K562 (cell line): ENCODE measurements around the gene IFI27L1. TPM values are rescaled to one million over a fixed set of nuclear protein-coding genes. Genes with fewer than 3 reads are reported as not detected.

Experiments used
- ATAC-seq: fragments of 200-7000 bp; cut with Tn5 transposase; 3 replicates; pipeline ENCODE4 v1.9.1; 2020; ENCODE audit warnings: moderate library complexity
- BruUV-seq: library from RNA; stranded (reverse); fragments of 400-500 nt; replicated peaks from 2 replicates; lab custom pipeline; 2021; lab: Mats Ljungman, UMichigan
- CTCF ChIA-PET: fragments of 300-600 bp; formaldehyde crosslinking; extraction: SDS; loops from one replicate; lab custom pipeline; 2021; ENCODE audit warnings: low intra/inter-chr PET ratio; lab: Yijun Ruan, JAX
- POLR2A ChIA-PET: fragments of 300-600, 350-650 bp; sonication (Branson Sonifier 250); formaldehyde crosslinking; extraction: SDS; loops from one replicate; lab custom pipeline; 2021; ENCODE audit warnings: antibody characterized with exemption, inconsistent platforms; lab: Yijun Ruan, JAX
- DNase-seq, 4 experiments: peaks; one replicate each; pipeline versions ENCODE4 v3.0.0 to v3.0.0-alpha.2; 2011 to 2018; ENCODE audit warnings: low spot score in 3 of 4, mixed read lengths in 3 of 4; ENCODE audit errors: extremely low read depth in 1 of 4
- FAIRE-seq: peaks from 2 replicates; lab custom pipeline; 2011; peaks lifted over from hg19 to GRCh38; lab: Jason Lieb, UNC
- H2AFZ ChIP-seq: 2 replicates; pipeline ENCODE4 v1.6.0; 2011; ENCODE audit warnings: low read depth, low read length, control low read depth, inconsistent platforms
- H3K27ac ChIP-seq: fragments of 200-600 bp; 3 replicates; pipeline ENCODE4 v1.8.0; 2011; ENCODE audit warnings: low read depth, mild to moderate bottlenecking, control low read depth, inconsistent platforms, low read length, moderate library complexity, mixed read lengths; ENCODE audit errors: extremely low read depth
- H3K27me3 ChIP-seq, 2 experiments: fragments of 300-600 bp in 1 of 2; 2 replicates in 1 of 2; 3 replicates in 1 of 2; pipeline versions ENCODE4 v1.6.0 to v1.8.0; 2011; ENCODE audit warnings: inconsistent platforms in 2 of 2, low read length in 2 of 2, mild to moderate bottlenecking in 1 of 2, mixed read lengths in 1 of 2, moderate library complexity in 1 of 2; ENCODE audit not compliant: control insufficient read depth in 2 of 2, insufficient read depth in 2 of 2
- H3K36me3 ChIP-seq: fragments of 300-600 bp; 3 replicates; pipeline ENCODE4 v1.8.0; 2011; ENCODE audit warnings: mild to moderate bottlenecking, low read length, inconsistent platforms; ENCODE audit not compliant: control insufficient read depth, insufficient read depth
- H3K4me1 ChIP-seq, 2 experiments: fragments of 200-600 bp in 1 of 2; replicated peaks in 1 of 2; 2 replicates in 1 of 2; 3 replicates in 1 of 2; pipeline versions ENCODE4 v1.5.1 to v1.8.0; 2011; ENCODE audit warnings: inconsistent platforms in 2 of 2, low read length in 2 of 2, mild to moderate bottlenecking in 1 of 2, mixed read lengths in 1 of 2, moderate library complexity in 1 of 2; ENCODE audit not compliant: control insufficient read depth in 2 of 2, insufficient read depth in 2 of 2
- H3K4me2 ChIP-seq: 2 replicates; pipeline ENCODE4 v1.6.1; 2011; ENCODE audit warnings: low read length, control low read depth, inconsistent platforms, mixed read lengths; ENCODE audit not compliant: insufficient read depth
- H3K4me3 ChIP-seq: fragments of 200-600 bp; sonication (generic), shearing (Covaris generic); 2 replicates; pipeline ENCODE4 v1.5.1; 2016; ENCODE audit warnings: control low read depth, inconsistent platforms
- H3K79me2 ChIP-seq: fragments of 200-600 bp; 3 replicates; pipeline ENCODE4 v1.8.0; 2011; ENCODE audit warnings: low read length, inconsistent platforms; ENCODE audit not compliant: control insufficient read depth, insufficient read depth
- H3K9ac ChIP-seq, 2 experiments: 2 replicates each; pipeline versions ENCODE4 v1.6.0 to v1.6.1; 2011; ENCODE audit warnings: low read depth in 2 of 2, low read length in 2 of 2, control low read depth in 1 of 2, inconsistent platforms in 1 of 2, mild to moderate bottlenecking in 1 of 2, mixed read lengths in 1 of 2; ENCODE audit not compliant: insufficient read depth in 1 of 2
- H3K9me1 ChIP-seq: one replicate; pipeline ENCODE4 v1.6.0; 2011; ENCODE audit warnings: inconsistent platforms, mild to moderate bottlenecking, low read length, moderate library complexity; ENCODE audit not compliant: control insufficient read depth, insufficient read depth
- H3K9me3 ChIP-seq: replicated peaks from 2 replicates; pipeline ENCODE4 v1.5.1; 2011; ENCODE audit warnings: low read depth, low read length, inconsistent platforms; ENCODE audit not compliant: control insufficient read depth, insufficient read depth
- H4K20me1 ChIP-seq: replicated peaks from 2 replicates; pipeline ENCODE4 v1.6.1; 2011; ENCODE audit warnings: low read length, inconsistent platforms, mixed read lengths; ENCODE audit not compliant: control insufficient read depth, insufficient read depth
- ATF2 ChIP-seq: sonication (generic); formaldehyde crosslinking; IDR thresholded peaks from 2 replicates; pipeline ENCODE4 v1.8.1; 2022; ENCODE audit warnings: missing genetic modification reagents
- BHLHE40 ChIP-seq: IDR thresholded peaks from 2 replicates; pipeline ENCODE4 v1.6.1; 2011; ENCODE audit warnings: low read length, improper control_type of control experiment
- CXXC5 ChIP-seq: fragments of 250-450 bp; sonication (Bioruptor Pico); IDR thresholded peaks from 2 replicates; pipeline ENCODE4 v1.8.0; 2022; ENCODE audit warnings: inconsistent platforms, mild to moderate bottlenecking, moderate library complexity
- EP400 ChIP-seq: fragments of 450-650 bp; IDR thresholded peaks from 2 replicates; pipeline ENCODE4 v1.6.1; 2017; ENCODE audit warnings: antibody characterized with exemption, mild to moderate bottlenecking, moderate library complexity
- ETV6 ChIP-seq, 3 experiments: fragments of 150-350 bp in 1 of 3; sonication (generic) in 1 of 3; formaldehyde crosslinking in 1 of 3; IDR thresholded peaks; 2 replicates each; pipeline versions ENCODE4 v1.6.1 to v1.8.0; 2014 to 2022; ENCODE audit warnings: borderline replicate concordance in 2 of 3, low read depth in 2 of 3, antibody characterized with exemption in 1 of 3, low read length in 1 of 3, mild to moderate bottlenecking in 1 of 3, missing genetic modification reagents in 1 of 3
- HCFC1 ChIP-seq: IDR thresholded peaks from 2 replicates; pipeline ENCODE4 v1.6.1; 2012; ENCODE audit warnings: low read depth, low read length, improper control_type of control experiment
- IRF1 ChIP-seq: sonication (generic); formaldehyde crosslinking; IDR thresholded peaks from 2 replicates; pipeline ENCODE4 v1.8.0; 2022; ENCODE audit warnings: missing genetic modification reagents, mild to moderate bottlenecking, borderline replicate concordance
- TCF7 ChIP-seq: sonication (generic); IDR thresholded peaks from 2 replicates; pipeline ENCODE4 v1.6.1; 2016; ENCODE audit warnings: antibody characterized with exemption, borderline replicate concordance
- WGBS: fragments of 100-300 bp; shearing (Covaris generic); methylation state at CpG from one replicate; pipeline ENCODE4 v1.1.6; 2016; ENCODE audit warnings: low coverage, mixed read lengths; ENCODE audit not compliant: insufficient coverage; ENCODE audit errors: missing lambda C conversion rate; 5-methylcytosine and 5-hydroxymethylcytosine counted together
- in situ Hi-C: fragments of 300-500 bp; cut with MboI; formaldehyde crosslinking; loops from 4 replicates; pipeline ENCODE4 v1.15.0; 2018; ENCODE audit warnings: inconsistent platforms, mixed read lengths
- intact Hi-C: fragments of 100-400 bp; cut with micrococcal nuclease; formaldehyde crosslinking; loops from 2 replicates; pipeline ENCODE4 v1.14.2; 2022
- polyA plus RNA-seq, 8 experiments: library from polyadenylated mRNA; depleted of rRNA in 4 of 8; stranded (reverse) in 5 of 8; unstranded in 3 of 8; fragments of >200 nt; fragmentation: Nextera tagmentation in 2 of 8; fragmentation: Illumina TruSeq in 1 of 8; extraction: Ambion mirVana in 2 of 8; extraction: Trizol in 1 of 8; gene quantifications; 2 replicates each; pipeline versions ENCODE4 v1.2.1 to v1.2.3, GENCODE V29; 2011 to 2014; ENCODE audit warnings: inconsistent platforms in 1 of 8, missing spikeins in 1 of 8
- total RNA-seq, 7 experiments: library from RNA; depleted of rRNA in 6 of 7; stranded (reverse); fragments of >200 nt in 6 of 7; fragmentation: Illumina TruSeq in 2 of 7; extraction: Trizol in 2 of 7; gene quantifications; 2 replicates each; pipeline versions ENCODE4 v1.2.1 to v1.2.3, GENCODE V29; 2011 to 2021; ENCODE audit warnings: low replicate concordance in 1 of 7
- TF ChIP-seq, protein P1 (sequence below): IDR thresholded peaks from 2 replicates; pipeline ENCODE4 v1.6.1; 2011; ENCODE audit warnings: borderline replicate concordance, low read depth, mild to moderate bottlenecking, moderate library complexity, low read length; ENCODE audit not compliant: insufficient read depth, poor library complexity, severe bottlenecking
- TF ChIP-seq, protein P2 (sequence below): sonication (generic); formaldehyde crosslinking; IDR thresholded peaks from 2 replicates; pipeline ENCODE4 v1.8.0; 2023; ENCODE audit warnings: mild to moderate bottlenecking, missing genetic modification reagents
- TF ChIP-seq, protein P3 (sequence below): fragments of 450-650 bp; IDR thresholded peaks from 2 replicates; pipeline ENCODE4 v1.6.1; 2018; ENCODE audit warnings: mild to moderate bottlenecking, low read depth; ENCODE audit not compliant: partially characterized antibody

IFI27L1 gene
- total and polyA plus RNA-seq, 9 of the 15 experiments (the other 6 are each of a cell fraction or from before 2014, with no cell fraction given): 14.5 to 28.0 (median 23.8) TPM

DNA sequence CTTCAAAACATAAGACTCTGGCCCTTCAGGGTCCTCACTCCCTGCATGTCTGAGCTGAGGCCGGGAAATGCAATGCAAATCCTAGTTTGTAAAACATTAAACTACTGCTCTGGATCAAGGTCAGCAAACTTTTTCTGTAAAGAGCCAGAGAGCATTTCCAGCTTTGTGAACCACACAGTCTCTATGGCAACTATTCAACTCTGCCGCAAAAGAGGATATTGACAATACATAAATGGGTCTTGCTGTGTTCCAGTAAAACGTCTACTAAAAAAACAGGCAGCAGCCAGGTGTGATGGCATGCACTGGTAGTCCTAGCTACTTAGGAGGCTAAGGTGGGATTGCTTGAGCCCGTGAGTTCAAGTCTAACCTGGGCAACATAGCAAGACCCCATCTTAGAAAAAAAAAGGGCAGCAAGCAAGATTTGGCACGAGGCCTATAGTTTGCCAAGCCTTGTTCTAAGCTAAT is 22.4 kb upstream of the IFI27L1 start:
- H3K36me3 ChIP-seq: peaks cover 94% of the 10 kb centered on the region
- peaks cover 5% of the 10 kb centered on the region; the same call in 1 of the 2 replicates for H4K20me1 ChIP-seq
- no peaks in the 10 kb centered on the region for H3K4me1 ChIP-seq
- intact Hi-C loops: no loop called here
- H3K9me1 ChIP-seq: no peaks in the 10 kb centered on the region
- no peak overlapping the region for H3K27ac ChIP-seq
- 98% methylated on average over 5 of the region's 5 CpGs for WGBS
- H2AFZ ChIP-seq: no peak overlapping the region
- H3K9me3 ChIP-seq: no peaks in the 10 kb centered on the region
- DNase-seq (no peak), ATAC-seq (no peak), FAIRE-seq (no peak)
- POLR2A ChIA-PET: interaction anchor here (0.8 kb wide), 1 partner anchor 116 kb away, joined by 3 read pairs; no protein-coding TSS in a partner anchor
- peaks cover 15% of the 10 kb centered on the region; the same call in 2 of the 3 replicates for H3K79me2 ChIP-seq
- no peaks in the 10 kb centered on the region for H3K27me3 ChIP-seq
- BruUV-seq: no TSS peak
- H3K4me2 ChIP-seq: no peak overlapping the region
- no peak overlapping the region for H3K4me3 ChIP-seq
- H3K9ac ChIP-seq: no peak overlapping the region
- CTCF ChIA-PET: no interaction called here
- in situ Hi-C loops: no loop called here
- TF ChIP-seq, protein P1, sequence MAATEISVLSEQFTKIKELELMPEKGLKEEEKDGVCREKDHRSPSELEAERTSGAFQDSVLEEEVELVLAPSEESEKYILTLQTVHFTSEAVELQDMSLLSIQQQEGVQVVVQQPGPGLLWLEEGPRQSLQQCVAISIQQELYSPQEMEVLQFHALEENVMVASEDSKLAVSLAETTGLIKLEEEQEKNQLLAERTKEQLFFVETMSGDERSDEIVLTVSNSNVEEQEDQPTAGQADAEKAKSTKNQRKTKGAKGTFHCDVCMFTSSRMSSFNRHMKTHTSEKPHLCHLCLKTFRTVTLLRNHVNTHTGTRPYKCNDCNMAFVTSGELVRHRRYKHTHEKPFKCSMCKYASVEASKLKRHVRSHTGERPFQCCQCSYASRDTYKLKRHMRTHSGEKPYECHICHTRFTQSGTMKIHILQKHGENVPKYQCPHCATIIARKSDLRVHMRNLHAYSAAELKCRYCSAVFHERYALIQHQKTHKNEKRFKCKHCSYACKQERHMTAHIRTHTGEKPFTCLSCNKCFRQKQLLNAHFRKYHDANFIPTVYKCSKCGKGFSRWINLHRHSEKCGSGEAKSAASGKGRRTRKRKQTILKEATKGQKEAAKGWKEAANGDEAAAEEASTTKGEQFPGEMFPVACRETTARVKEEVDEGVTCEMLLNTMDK: no peak
- TF ChIP-seq HCFC1 (no peak), EP400 (no peak), BHLHE40 (no peak), ETV6 (IDR thresholded peaks at IDR 0.05; ENCODE audit: borderline replicate concordance in 1 of 2, low read depth in 2 of 2, low read length in 1 of 2) (no peak), ETV6 (CRISPR knock-in tag; IDR thresholded peaks at IDR 0.05; ENCODE audit: borderline replicate concordance) (no peak), TCF7 (no peak), CXXC5 (CRISPR knock-in tag) (no peak), IRF1 (no peak), ATF2 (CRISPR knock-in tag) (no peak)
- TF ChIP-seq, protein P2, sequence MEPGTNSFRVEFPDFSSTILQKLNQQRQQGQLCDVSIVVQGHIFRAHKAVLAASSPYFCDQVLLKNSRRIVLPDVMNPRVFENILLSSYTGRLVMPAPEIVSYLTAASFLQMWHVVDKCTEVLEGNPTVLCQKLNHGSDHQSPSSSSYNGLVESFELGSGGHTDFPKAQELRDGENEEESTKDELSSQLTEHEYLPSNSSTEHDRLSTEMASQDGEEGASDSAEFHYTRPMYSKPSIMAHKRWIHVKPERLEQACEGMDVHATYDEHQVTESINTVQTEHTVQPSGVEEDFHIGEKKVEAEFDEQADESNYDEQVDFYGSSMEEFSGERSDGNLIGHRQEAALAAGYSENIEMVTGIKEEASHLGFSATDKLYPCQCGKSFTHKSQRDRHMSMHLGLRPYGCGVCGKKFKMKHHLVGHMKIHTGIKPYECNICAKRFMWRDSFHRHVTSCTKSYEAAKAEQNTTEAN: no peak
- TF ChIP-seq, protein P3, sequence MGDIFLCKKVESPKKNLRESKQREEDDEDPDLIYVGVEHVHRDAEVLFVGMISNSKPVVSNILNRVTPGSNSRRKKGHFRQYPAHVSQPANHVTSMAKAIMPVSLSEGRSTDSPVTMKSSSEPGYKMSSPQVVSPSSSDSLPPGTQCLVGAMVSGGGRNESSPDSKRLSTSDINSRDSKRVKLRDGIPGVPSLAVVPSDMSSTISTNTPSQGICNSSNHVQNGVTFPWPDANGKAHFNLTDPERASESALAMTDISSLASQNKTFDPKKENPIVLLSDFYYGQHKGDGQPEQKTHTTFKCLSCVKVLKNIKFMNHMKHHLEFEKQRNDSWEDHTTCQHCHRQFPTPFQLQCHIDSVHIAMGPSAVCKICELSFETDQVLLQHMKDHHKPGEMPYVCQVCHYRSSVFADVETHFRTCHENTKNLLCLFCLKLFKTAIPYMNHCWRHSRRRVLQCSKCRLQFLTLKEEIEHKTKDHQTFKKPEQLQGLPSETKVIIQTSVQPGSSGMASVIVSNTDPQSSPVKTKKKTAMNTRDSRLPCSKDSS: no peak
